Astrocyte of the spinal cord (primary cell): ENCODE data around the gene FAM227B.

Experiments
- DNase-seq: peaks from one replicate; pipeline ENCODE4 v3.0.0; 2011; ENCODE audit warnings: low read depth, low spot score
- H3K4me3 ChIP-seq: 2 replicates; pipeline ENCODE4 v1.5.1; 2011; ENCODE audit warnings: low read depth, mild to moderate bottlenecking, low read length, moderate library complexity
- CTCF ChIP-seq: IDR thresholded peaks from 2 replicates; pipeline ENCODE4 v1.5.1; 2012; ENCODE audit warnings: low read depth, mild to moderate bottlenecking, low read length, inconsistent platforms
- in situ Hi-C: cut with HindIII; loops from 2 replicates; pipeline ENCODE4 v1.10.0; 2017; ENCODE audit warnings: low sequenced_read_pairs

Gene FAM227B

GRCh38 chr15:49331951-49332350 lies 288.7 kb downstream of the FAM227B start:
- in situ Hi-C loops: no loop called here
- DNase-seq: no peak
- no peak overlapping the region for H3K4me3 ChIP-seq
- TF ChIP-seq CTCF: no peak

GRCh38 chr15:49331442-49331841 lies 289.2 kb downstream of the FAM227B start:
- no peak for TF ChIP-seq CTCF
- in situ Hi-C loops: no loop called here
- no peak overlapping the region for H3K4me3 ChIP-seq
- DNase-seq: no peak

DNA sequence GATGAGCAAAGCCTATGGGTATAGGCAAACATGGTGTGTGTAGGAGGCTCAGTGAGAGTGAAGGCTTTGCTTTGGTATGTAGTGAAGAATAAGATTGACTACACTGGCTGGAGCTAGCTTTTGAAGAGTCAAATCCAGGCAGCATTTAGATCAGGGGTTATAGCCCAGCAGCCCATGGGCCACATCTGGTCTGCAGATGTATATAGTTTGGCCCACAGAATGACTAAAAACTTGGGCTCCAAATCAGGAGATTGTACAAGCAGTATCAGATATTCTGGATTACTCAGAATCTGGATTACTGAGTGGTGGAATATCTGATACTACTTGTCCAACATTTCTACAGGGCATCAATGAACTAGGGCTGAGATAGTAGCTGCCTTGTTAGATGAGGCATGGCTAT lies 290.5 kb downstream of the FAM227B start:
- in situ Hi-C loops: no loop called here
- H3K4me3 ChIP-seq: no peak overlapping the region
- DNase-seq: no peak
- no peak for TF ChIP-seq CTCF

DNA sequence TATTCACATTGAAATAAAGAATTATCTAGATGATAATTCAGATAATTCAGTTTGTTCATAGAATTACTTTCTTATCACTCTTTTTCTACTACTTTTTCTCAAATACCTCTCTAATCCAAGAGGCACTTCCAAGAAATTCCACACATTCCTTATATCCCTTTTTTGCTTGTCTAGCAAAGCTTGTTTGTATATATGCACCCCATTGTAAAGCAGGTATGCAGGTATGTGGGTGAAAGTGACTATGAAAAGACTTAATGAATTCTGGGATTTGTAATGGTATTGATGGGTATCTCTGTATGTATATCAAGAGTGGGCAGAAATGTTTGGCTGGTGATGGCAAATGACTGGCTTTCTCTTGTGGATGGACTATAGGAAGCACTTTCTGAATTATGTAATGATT lies 291.7 kb downstream of the FAM227B start:
- TF ChIP-seq CTCF: no peak
- H3K4me3 ChIP-seq: no peak overlapping the region
- in situ Hi-C loops: no loop called here
- no peak for DNase-seq

- no peak overlapping the region for H3K4me3 ChIP-seq
- no peak for TF ChIP-seq CTCF
- no peak for DNase-seq
- in situ Hi-C loops: no loop called here
These were observed 292.7 kb downstream of the FAM227B start for GRCh38 chr15:49327927-49328326.

DNA sequence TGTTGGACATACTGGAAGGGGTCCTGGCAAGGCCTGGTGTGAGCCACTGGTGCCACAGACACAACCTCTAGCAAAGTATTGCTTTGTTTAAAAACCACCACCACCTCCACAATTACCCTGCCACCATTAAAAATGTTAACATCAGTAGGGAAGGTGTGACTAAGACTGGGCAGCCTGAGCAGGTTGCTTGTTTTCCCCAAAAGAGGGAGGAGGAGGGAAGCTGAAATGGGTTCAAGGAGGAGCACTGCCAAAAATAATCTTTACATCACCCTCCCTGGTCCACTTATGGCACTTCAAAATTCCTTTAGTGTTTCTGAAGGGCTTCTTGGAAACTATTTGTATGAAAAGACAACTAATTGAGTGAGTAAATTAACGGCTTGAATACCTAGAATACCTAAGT lies 297.4 kb downstream of the FAM227B start:
- in situ Hi-C loops: no loop called here
- no peak for DNase-seq
- no peak for TF ChIP-seq CTCF
- H3K4me3 ChIP-seq: no peak overlapping the region

DNA sequence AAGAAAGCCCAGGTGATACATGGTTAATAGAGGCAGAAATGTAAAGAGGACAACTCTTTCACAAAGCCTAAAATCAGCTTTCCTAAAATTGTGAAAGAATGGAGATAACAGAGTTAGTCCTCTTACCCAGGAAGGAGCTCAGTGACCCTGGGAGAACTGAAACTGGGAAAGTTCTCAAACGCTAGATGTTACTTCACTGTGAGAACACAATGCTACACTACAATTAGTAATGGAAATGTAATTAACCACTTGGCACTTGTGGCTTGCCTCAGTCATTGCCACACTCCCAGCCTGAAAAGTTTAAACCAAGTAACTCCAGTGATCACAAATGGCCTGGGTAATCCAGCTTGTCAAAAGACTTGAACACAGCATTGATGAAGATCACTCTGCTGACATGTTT lies 300.3 kb downstream of the FAM227B start:
- H3K4me3 ChIP-seq: no peak overlapping the region
- in situ Hi-C loops: no loop called here
- TF ChIP-seq CTCF: no peak
- no peak for DNase-seq
